ENCODE results near the gene SMIM13. TPM values are rescaled to one million over a fixed set of nuclear protein-coding genes. Genes with fewer than 3 reads are reported as not detected.

Gene SMIM13
- total and polyA plus RNA-seq, 2 donors from 2014 or later: 4.0 to 6.6 TPM

GRCh38 chr6:11144393-11144851 lies 50.8 kb downstream of the SMIM13 start:
- no peaks in the 10 kb centered on the region for H3K27me3 ChIP-seq (ENCODE audit: control insufficient read depth, insufficient read depth, low read length)
- FAIRE-seq (peak; percentile 66), DNase-seq (peak; percentile 75 to 87 (median 81))
- H3K4me3 ChIP-seq (ENCODE audit: low read length in 3 of 3): no peak overlapping the region
- no peak overlapping the region for H3K27ac ChIP-seq (ENCODE audit: low read depth in 2 of 2, low read length in 2 of 2)
- H3K9me3 ChIP-seq (ENCODE audit: control insufficient read depth in 2 of 3, insufficient read depth in 1 of 3, low read length in 3 of 3): no peaks in the 10 kb centered on the region
- H3K4me1 ChIP-seq (ENCODE audit: control insufficient read depth in 2 of 3, insufficient read depth in 2 of 3, low read depth in 1 of 3, low read length in 3 of 3): no peaks in the 10 kb centered on the region
- no peak overlapping the region for H3K9ac ChIP-seq (ENCODE audit: low read length in 3 of 3)
- TF ChIP-seq CTCF (IDR thresholded peaks at IDR 0.05; ENCODE audit: borderline replicate concordance, extremely low read depth, insufficient read depth): peak; percentile 96
- intact Hi-C loops (cut with DNase I): no loop called here
- H3K36me3 ChIP-seq (ENCODE audit: control insufficient read depth in 2 of 3, insufficient read depth in 3 of 3, low read length in 3 of 3): no peaks in the 10 kb centered on the region

GRCh38 chr6:11146117-11146826 lies 52.6 kb downstream of the SMIM13 start:
- no peak overlapping the region for H3K4me3 ChIP-seq (ENCODE audit: low read length in 3 of 3)
- TF ChIP-seq CTCF (IDR thresholded peaks at IDR 0.05; ENCODE audit: borderline replicate concordance, extremely low read depth, insufficient read depth): no peak
- no peak overlapping the region for H3K27ac ChIP-seq (ENCODE audit: low read depth in 2 of 2, low read length in 2 of 2)
- no peaks in the 10 kb centered on the region for H3K9me3 ChIP-seq (ENCODE audit: control insufficient read depth in 2 of 3, insufficient read depth in 1 of 3, low read length in 3 of 3)
- no peaks in the 10 kb centered on the region for H3K36me3 ChIP-seq (ENCODE audit: control insufficient read depth in 2 of 3, insufficient read depth in 3 of 3, low read length in 3 of 3)
- FAIRE-seq (no peak), DNase-seq (no peak)
- intact Hi-C loops (cut with DNase I): loop anchor here (5.0 kb wide), 1 partner anchor 346 kb away; no protein-coding TSS in a partner anchor
- H3K4me1 ChIP-seq (ENCODE audit: control insufficient read depth in 2 of 3, insufficient read depth in 2 of 3, low read depth in 1 of 3, low read length in 3 of 3): no peaks in the 10 kb centered on the region
- H3K27me3 ChIP-seq (ENCODE audit: control insufficient read depth, insufficient read depth, low read length): no peaks in the 10 kb centered on the region
- H3K9ac ChIP-seq (ENCODE audit: low read length in 3 of 3): no peak overlapping the region

- no peak overlapping the region for H3K4me3 ChIP-seq (ENCODE audit: low read length in 3 of 3)
- intact Hi-C loops (cut with DNase I): loop anchor here (5.0 kb wide), 1 partner anchor 343 kb away; no protein-coding TSS in a partner anchor
- H3K27ac ChIP-seq (ENCODE audit: low read depth in 2 of 2, low read length in 2 of 2): no peak overlapping the region
- FAIRE-seq: no peak
- TF ChIP-seq CTCF (IDR thresholded peaks at IDR 0.05; ENCODE audit: borderline replicate concordance, extremely low read depth, insufficient read depth): no peak
- H3K4me1 ChIP-seq (ENCODE audit: control insufficient read depth in 2 of 3, insufficient read depth in 2 of 3, low read depth in 1 of 3, low read length in 3 of 3): no peaks in the 10 kb centered on the region
- H3K9me3 ChIP-seq (ENCODE audit: control insufficient read depth in 2 of 3, insufficient read depth in 1 of 3, low read length in 3 of 3): no peaks in the 10 kb centered on the region
- no peaks in the 10 kb centered on the region for H3K27me3 ChIP-seq (ENCODE audit: control insufficient read depth, insufficient read depth, low read length)
- H3K9ac ChIP-seq (ENCODE audit: low read length in 3 of 3): no peak overlapping the region
- no peak for DNase-seq
- H3K36me3 ChIP-seq (ENCODE audit: control insufficient read depth in 2 of 3, insufficient read depth in 3 of 3, low read length in 3 of 3): no peaks in the 10 kb centered on the region
Observed at GRCh38 chr6:11149551-11149950, 55.9 kb downstream of the SMIM13 start.

All from kidney (tissue), 14 donors.